Measurements from ENCODE around the gene DMGDH.

GRCh38 chr5:79007872-79008271, 61.6 kb downstream of the DMGDH start:
- no peak for TF ChIP-seq GATA1 (IDR thresholded peaks at IDR 0.05; ENCODE audit: low read depth, low read length)
- no peak for TF ChIP-seq POLR2A (IDR thresholded peaks at IDR 0.05; ENCODE audit: low read length)

Data from erythroblast (primary cell).